HEK293 (cell line): ENCODE data around the gene TBX3.

Source experiments
- BCL11B ChIP-seq: fragments of 450-650 bp; formaldehyde crosslinking; IDR thresholded peaks from 2 replicates; pipeline ENCODE4 v1.5.1; 2016; ENCODE audit warnings: low read depth, missing biosample characterization, missing genetic modification characterization
- GLIS2 ChIP-seq: fragments of 450-650 bp; formaldehyde crosslinking; IDR thresholded peaks from 2 replicates; pipeline ENCODE4 v1.5.1; 2016; ENCODE audit warnings: missing biosample characterization, missing genetic modification characterization
- KLF10 ChIP-seq: fragments of 450-650 bp; IDR thresholded peaks from 2 replicates; pipeline ENCODE4 v1.5.1; 2018; ENCODE audit warnings: missing biosample characterization, mild to moderate bottlenecking, missing genetic modification characterization
- KLF9 ChIP-seq: fragments of 450-650 bp; formaldehyde crosslinking; IDR thresholded peaks from 2 replicates; pipeline ENCODE4 v1.5.1; 2016; ENCODE audit warnings: missing biosample characterization, missing genetic modification characterization, low read depth
- OSR2 ChIP-seq: fragments of 450-650 bp; formaldehyde crosslinking; IDR thresholded peaks from 2 replicates; pipeline ENCODE4 v1.5.1; 2016; ENCODE audit warnings: missing biosample characterization, missing genetic modification characterization
- PATZ1 ChIP-seq: fragments of 450-650 bp; formaldehyde crosslinking; IDR thresholded peaks from 2 replicates; pipeline ENCODE4 v1.5.1; 2016; ENCODE audit warnings: missing biosample characterization, missing genetic modification characterization
- PBX3 ChIP-seq: sonication (generic); formaldehyde crosslinking; IDR thresholded peaks from 2 replicates; pipeline ENCODE4 v1.8.1; 2022; ENCODE audit warnings: mild to moderate bottlenecking, moderate library complexity, missing genetic modification reagents
- SP7 ChIP-seq: fragments of 450-650 bp; formaldehyde crosslinking; IDR thresholded peaks from 2 replicates; pipeline ENCODE4 v1.5.1; 2016; ENCODE audit warnings: missing biosample characterization, missing genetic modification characterization
- WT1 ChIP-seq: fragments of 450-650 bp; formaldehyde crosslinking; IDR thresholded peaks from 2 replicates; pipeline ENCODE4 v1.5.1; 2016; ENCODE audit warnings: missing biosample characterization, missing genetic modification characterization
- ZBTB1 ChIP-seq: fragments of 450-650 bp; formaldehyde crosslinking; IDR thresholded peaks from 2 replicates; pipeline ENCODE4 v1.5.1; 2016; ENCODE audit warnings: missing biosample characterization, missing genetic modification characterization
- ZBTB10 ChIP-seq: fragments of 450-650 bp; formaldehyde crosslinking; IDR thresholded peaks from 2 replicates; pipeline ENCODE4 v1.5.1; 2016; ENCODE audit warnings: missing biosample characterization, missing genetic modification characterization
- ZBTB20 ChIP-seq: fragments of 450-650 bp; formaldehyde crosslinking; IDR thresholded peaks from 2 replicates; pipeline ENCODE4 v1.5.1; 2016; ENCODE audit warnings: missing biosample characterization, missing genetic modification characterization
- ZBTB21 ChIP-seq: fragments of 450-650 bp; formaldehyde crosslinking; IDR thresholded peaks from 2 replicates; pipeline ENCODE4 v1.5.1; 2017; ENCODE audit warnings: missing biosample characterization, missing genetic modification characterization
- ZBTB48 ChIP-seq: fragments of 450-650 bp; formaldehyde crosslinking; IDR thresholded peaks from 2 replicates; pipeline ENCODE4 v1.5.1; 2016; ENCODE audit warnings: missing biosample characterization, missing genetic modification characterization
- ZEB2 ChIP-seq: fragments of 450-650 bp; formaldehyde crosslinking; IDR thresholded peaks from 2 replicates; pipeline ENCODE4 v1.5.1; 2016; ENCODE audit warnings: missing biosample characterization, missing genetic modification characterization
- ZNF10 ChIP-seq: fragments of 450-650 bp; formaldehyde crosslinking; IDR thresholded peaks from 2 replicates; pipeline ENCODE4 v1.5.1; 2017; ENCODE audit warnings: missing biosample characterization, missing genetic modification characterization
- ZNF121 ChIP-seq: fragments of 450-650 bp; formaldehyde crosslinking; IDR thresholded peaks from 2 replicates; pipeline ENCODE4 v1.5.1; 2016; ENCODE audit warnings: missing biosample characterization, missing genetic modification characterization
- ZNF132 ChIP-seq: fragments of 450-650 bp; formaldehyde crosslinking; IDR thresholded peaks from 2 replicates; pipeline ENCODE4 v1.5.1; 2017; ENCODE audit warnings: missing biosample characterization, missing genetic modification characterization, borderline replicate concordance
- ZNF133 ChIP-seq: fragments of 450-650 bp; formaldehyde crosslinking; IDR thresholded peaks from 2 replicates; pipeline ENCODE4 v1.5.1; 2016; ENCODE audit warnings: missing biosample characterization, missing genetic modification characterization
- ZNF174 ChIP-seq: fragments of 450-650 bp; formaldehyde crosslinking; IDR thresholded peaks from 2 replicates; pipeline ENCODE4 v1.5.0; 2017; ENCODE audit warnings: missing biosample characterization, mild to moderate bottlenecking, missing genetic modification characterization
- ZNF239 ChIP-seq: fragments of 450-650 bp; formaldehyde crosslinking; IDR thresholded peaks from 2 replicates; pipeline ENCODE4 v1.5.1; 2016; ENCODE audit warnings: missing biosample characterization, missing genetic modification characterization
- ZNF24 ChIP-seq: fragments of 450-650 bp; formaldehyde crosslinking; IDR thresholded peaks from 2 replicates; pipeline ENCODE4 v1.5.1; 2016; ENCODE audit warnings: missing biosample characterization, missing genetic modification characterization
- ZNF335 ChIP-seq: fragments of 450-650 bp; formaldehyde crosslinking; conservative IDR thresholded peaks from 2 replicates; pipeline ENCODE4 v1.5.1; 2016; ENCODE audit warnings: missing biosample characterization, missing genetic modification characterization
- ZNF37A ChIP-seq: fragments of 450-650 bp; IDR thresholded peaks from 2 replicates; pipeline ENCODE4 v1.5.1; 2018; ENCODE audit warnings: missing biosample characterization, missing genetic modification characterization
- ZNF394 ChIP-seq: fragments of 450-650 bp; formaldehyde crosslinking; IDR thresholded peaks from 2 replicates; pipeline ENCODE4 v1.5.1; 2016; ENCODE audit warnings: missing biosample characterization, missing genetic modification characterization, mild to moderate bottlenecking, moderate library complexity, borderline replicate concordance
- ZNF423 ChIP-seq: fragments of 450-650 bp; formaldehyde crosslinking; IDR thresholded peaks from 2 replicates; pipeline ENCODE4 v1.5.1; 2016; ENCODE audit warnings: missing biosample characterization, missing genetic modification characterization
- ZNF449 ChIP-seq: fragments of 450-650 bp; formaldehyde crosslinking; IDR thresholded peaks from 2 replicates; pipeline ENCODE4 v1.5.1; 2017; ENCODE audit warnings: missing biosample characterization, mild to moderate bottlenecking, missing genetic modification characterization, moderate library complexity
- ZNF48 ChIP-seq: fragments of 450-650 bp; formaldehyde crosslinking; IDR thresholded peaks from 2 replicates; pipeline ENCODE4 v1.5.1; 2016; ENCODE audit warnings: missing biosample characterization, missing genetic modification characterization
- ZNF580 ChIP-seq: fragments of 450-650 bp; formaldehyde crosslinking; IDR thresholded peaks from 2 replicates; pipeline ENCODE4 v1.5.1; 2016; ENCODE audit warnings: missing biosample characterization, missing genetic modification characterization
- ZNF600 ChIP-seq: fragments of 450-650 bp; formaldehyde crosslinking; IDR thresholded peaks from 2 replicates; pipeline ENCODE4 v1.5.1; 2016; ENCODE audit warnings: missing biosample characterization, missing genetic modification characterization
- ZNF621 ChIP-seq: fragments of 450-650 bp; formaldehyde crosslinking; IDR thresholded peaks from 2 replicates; pipeline ENCODE4 v1.5.1; 2017; ENCODE audit warnings: missing biosample characterization, missing genetic modification characterization
- ZSCAN23 ChIP-seq: fragments of 450-650 bp; formaldehyde crosslinking; IDR thresholded peaks from 2 replicates; pipeline ENCODE4 v1.5.1; 2016; ENCODE audit warnings: missing biosample characterization, missing genetic modification characterization
- ZSCAN4 ChIP-seq: fragments of 450-650 bp; formaldehyde crosslinking; IDR thresholded peaks from 2 replicates; pipeline ENCODE4 v1.5.1; 2017; ENCODE audit warnings: missing biosample characterization, missing genetic modification characterization

TBX3 gene

GRCh38 chr12:114668151-114668885, 15.7 kb downstream of the TBX3 start (continued):
- TF ChIP-seq ZNF37A (tag by site-specific recombination) (no peak), GLIS2 (peak; percentile 49; the same call in 1 of the 2 replicates), ZNF423 (tag by site-specific recombination) (0 out of 2 replicates have a peak, but pooled peaks have one; percentile 11), ZNF132 (tag by site-specific recombination) (no peak), ZNF621 (tag by site-specific recombination) (no peak), ZNF239 (no peak), PATZ1 (tag by site-specific recombination) (0 out of 2 replicates have a peak, but pooled peaks have one; percentile 53), ZBTB1 (tag by site-specific recombination) (no peak), ZEB2 (tag by site-specific recombination) (peak; percentile 86), ZNF48 (no peak), ZNF580 (no peak), ZNF600 (peak; percentile 35; the same call in 1 of the 2 replicates), WT1 (tag by site-specific recombination) (no peak), ZNF449 (tag by site-specific recombination) (no peak), ZSCAN4 (tag by site-specific recombination) (0 out of 2 replicates have a peak, but pooled peaks have one; percentile 11), ZNF121 (tag by site-specific recombination) (no peak), ZNF10 (tag by site-specific recombination) (peak; percentile 37; the same call in 1 of the 2 replicates), BCL11B (tag by site-specific recombination) (no peak), ZBTB48 (tag by site-specific recombination) (no peak), ZNF133 (no peak), ZBTB20 (tag by site-specific recombination) (peak; percentile 89; the same call in 1 of the 2 replicates), ZNF174 (tag by site-specific recombination) (no peak), ZSCAN23 (tag by site-specific recombination) (no peak), ZNF24 (tag by site-specific recombination) (no peak), ZNF335 (tag by site-specific recombination) (peak; percentile 80), KLF9 (no peak), SP7 (tag by site-specific recombination) (peak; percentile 56; the same call in 1 of the 2 replicates), ZBTB21 (tag by site-specific recombination) (no peak), OSR2 (tag by site-specific recombination) (no peak), ZBTB10 (no peak), PBX3 (no peak), KLF10 (tag by site-specific recombination) (no peak), ZNF394 (tag by site-specific recombination) (no peak)
